AG09319 (cell line): ENCODE measurements around the gene PEX14.

Source experiments
- DNase-seq: peaks from one replicate; pipeline ENCODE4 v3.0.0-alpha.2; 2010; ENCODE audit warnings: low read depth; ENCODE audit errors: extremely low read depth
- TF ChIP-seq, protein P1 (sequence below): IDR thresholded peaks from 2 replicates; pipeline ENCODE4 v1.5.1; 2011; ENCODE audit warnings: low read depth, mild to moderate bottlenecking, inconsistent platforms, low read length, moderate library complexity

PEX14 gene

DNA sequence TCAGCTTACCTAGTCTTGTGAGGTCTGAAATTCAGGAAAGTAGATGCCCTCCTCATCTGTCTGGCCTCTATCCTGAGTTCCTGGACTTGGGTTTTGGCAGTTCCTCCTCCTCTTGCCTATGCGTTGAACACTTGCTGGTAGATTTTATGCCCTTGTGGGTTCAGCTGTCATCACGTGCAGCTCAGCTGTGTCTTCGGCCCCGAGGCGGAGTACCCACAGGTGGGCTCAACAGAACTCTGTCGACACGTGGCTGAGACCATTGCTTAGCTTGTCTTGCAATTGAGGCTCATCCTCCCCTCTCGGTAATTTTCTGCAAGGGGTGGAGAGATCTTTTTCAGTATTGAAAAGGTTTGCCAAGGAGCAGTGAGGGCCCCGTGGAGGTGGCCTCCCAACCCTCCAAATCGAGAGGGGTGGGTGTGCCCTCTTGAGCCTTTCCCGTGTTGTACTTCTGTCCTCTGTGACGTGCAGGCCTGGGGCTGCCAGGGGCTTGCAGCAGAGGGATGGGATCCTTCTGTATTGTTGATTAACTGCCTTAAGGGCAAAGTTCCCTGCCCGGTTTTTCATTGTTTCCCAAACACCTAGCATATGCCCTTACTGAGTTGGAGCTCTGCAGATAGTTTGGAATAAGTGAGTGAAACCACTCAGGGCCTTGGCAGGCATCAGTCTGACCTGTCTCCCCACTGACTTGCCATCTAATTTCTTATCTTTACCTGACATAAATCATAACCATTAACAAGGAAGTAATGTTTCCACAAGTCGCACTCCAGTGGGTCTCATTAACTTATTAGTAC is 41.6 kb upstream of the PEX14 start:
- TF ChIP-seq, protein P1, sequence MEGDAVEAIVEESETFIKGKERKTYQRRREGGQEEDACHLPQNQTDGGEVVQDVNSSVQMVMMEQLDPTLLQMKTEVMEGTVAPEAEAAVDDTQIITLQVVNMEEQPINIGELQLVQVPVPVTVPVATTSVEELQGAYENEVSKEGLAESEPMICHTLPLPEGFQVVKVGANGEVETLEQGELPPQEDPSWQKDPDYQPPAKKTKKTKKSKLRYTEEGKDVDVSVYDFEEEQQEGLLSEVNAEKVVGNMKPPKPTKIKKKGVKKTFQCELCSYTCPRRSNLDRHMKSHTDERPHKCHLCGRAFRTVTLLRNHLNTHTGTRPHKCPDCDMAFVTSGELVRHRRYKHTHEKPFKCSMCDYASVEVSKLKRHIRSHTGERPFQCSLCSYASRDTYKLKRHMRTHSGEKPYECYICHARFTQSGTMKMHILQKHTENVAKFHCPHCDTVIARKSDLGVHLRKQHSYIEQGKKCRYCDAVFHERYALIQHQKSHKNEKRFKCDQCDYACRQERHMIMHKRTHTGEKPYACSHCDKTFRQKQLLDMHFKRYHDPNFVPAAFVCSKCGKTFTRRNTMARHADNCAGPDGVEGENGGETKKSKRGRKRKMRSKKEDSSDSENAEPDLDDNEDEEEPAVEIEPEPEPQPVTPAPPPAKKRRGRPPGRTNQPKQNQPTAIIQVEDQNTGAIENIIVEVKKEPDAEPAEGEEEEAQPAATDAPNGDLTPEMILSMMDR = no peak
- no peak for DNase-seq

DNA sequence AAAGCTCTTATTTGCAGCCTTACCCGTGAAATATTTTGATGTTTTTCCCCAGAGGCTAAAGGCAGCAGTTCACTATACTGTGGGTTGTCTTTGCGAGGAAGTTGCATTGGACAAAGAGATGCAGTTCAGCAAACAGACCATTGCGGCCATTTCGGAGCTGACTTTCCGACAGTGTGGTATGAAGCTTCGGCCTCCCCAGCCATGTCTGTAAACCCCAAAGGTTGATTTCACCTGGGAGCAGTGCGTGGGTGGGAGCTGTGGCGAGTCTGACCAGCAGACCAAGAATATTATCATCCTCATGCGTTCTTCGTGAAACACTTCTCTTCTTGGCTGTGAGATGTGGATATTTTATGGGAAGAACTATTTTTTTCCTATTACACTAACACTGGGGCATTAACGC is 41.0 kb upstream of the PEX14 start:
- no peak for DNase-seq
- TF ChIP-seq, protein P1 = no peak

DNA sequence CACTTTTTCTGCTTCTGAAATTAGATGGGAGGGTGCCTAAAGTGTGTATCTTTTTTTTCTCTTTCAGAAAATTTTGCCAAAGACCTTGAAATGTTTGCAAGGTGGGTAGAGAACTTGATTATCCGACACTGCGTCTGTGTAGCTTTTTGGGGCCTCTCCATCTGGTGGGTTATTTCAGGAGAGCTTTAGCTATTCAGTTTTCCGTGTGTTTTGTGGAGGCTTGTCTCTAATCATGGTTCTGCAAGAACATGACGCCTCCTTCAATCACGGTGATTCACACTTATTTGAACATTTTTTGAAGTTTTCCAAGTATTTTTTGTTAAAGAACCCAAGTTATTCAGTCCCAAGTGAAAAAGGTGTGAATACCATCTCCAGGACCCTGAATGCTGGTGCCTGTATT is 40.2 kb upstream of the PEX14 start:
- DNase-seq = no peak
- TF ChIP-seq, protein P1 = no peak

- TF ChIP-seq, protein P1 = no peak
- no peak for DNase-seq
Measured at GRCh38 chr1:10437052-10437451, 37.7 kb upstream of the PEX14 start.

GRCh38 chr1:10438677-10439163 is 36.0 kb upstream of the PEX14 start:
- TF ChIP-seq, protein P1 = no peak
- DNase-seq = no peak

- no peak for DNase-seq
- TF ChIP-seq, protein P1 = no peak
Measured at GRCh38 chr1:10440305-10440704, 34.4 kb upstream of the PEX14 start.

- no peak for DNase-seq
- TF ChIP-seq, protein P1 = no peak
Measured at GRCh38 chr1:10440794-10441193, 34.0 kb upstream of the PEX14 start.
